Retina (tissue), 1 donor: ENCODE measurements around the gene ZFHX2.

ENCODE experiments used
- DNase-seq: peaks from one replicate; pipeline ENCODE4 v3.0.0-alpha.2; 2016

The ZFHX2 gene

DNA sequence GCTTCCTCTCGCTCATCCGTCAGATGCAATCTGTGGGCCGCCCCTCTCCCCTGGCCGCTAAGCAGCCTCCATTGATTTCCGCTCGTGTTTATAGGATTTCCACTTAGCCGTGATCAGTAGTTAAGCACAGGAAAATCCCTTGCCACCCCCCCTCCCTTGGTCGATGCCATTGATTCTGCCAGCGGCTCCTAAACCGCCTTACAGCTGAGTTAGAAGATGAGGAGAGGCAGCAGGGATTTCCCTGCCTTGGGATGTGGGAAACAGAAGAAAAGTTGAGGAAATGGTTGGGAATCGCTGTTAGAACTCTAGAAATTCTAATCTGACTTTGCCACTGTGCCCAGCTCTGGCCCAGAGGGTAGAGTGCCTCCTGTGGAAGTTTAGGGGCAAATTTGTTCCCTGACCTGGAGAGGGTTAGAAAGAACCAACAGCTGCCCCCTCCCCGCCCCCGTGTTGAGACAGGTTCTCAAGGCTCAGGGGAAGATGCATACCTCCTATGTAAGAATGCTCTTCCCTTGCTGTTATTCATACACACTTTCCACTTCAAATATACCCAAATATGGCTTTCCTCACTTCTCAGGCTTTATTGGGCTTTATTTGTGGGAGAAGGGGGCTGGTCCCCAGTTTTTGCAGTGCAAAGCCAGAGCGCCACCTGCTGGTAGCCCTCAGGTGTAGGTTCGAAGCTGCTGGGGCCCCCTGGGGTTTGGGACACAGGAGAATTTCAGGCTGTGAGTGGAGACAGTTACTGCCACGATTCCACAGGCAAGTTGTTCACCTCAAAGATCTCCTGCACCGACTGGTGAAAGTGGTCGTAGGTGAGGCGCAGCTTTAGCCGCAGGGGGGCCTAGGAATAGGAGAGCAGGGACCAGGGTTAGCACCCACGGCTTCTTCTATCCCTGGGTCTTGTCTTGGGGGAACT is 7.7 kb upstream of the ZFHX2 start:
- DNase-seq, result peak; percentile 67

DNA sequence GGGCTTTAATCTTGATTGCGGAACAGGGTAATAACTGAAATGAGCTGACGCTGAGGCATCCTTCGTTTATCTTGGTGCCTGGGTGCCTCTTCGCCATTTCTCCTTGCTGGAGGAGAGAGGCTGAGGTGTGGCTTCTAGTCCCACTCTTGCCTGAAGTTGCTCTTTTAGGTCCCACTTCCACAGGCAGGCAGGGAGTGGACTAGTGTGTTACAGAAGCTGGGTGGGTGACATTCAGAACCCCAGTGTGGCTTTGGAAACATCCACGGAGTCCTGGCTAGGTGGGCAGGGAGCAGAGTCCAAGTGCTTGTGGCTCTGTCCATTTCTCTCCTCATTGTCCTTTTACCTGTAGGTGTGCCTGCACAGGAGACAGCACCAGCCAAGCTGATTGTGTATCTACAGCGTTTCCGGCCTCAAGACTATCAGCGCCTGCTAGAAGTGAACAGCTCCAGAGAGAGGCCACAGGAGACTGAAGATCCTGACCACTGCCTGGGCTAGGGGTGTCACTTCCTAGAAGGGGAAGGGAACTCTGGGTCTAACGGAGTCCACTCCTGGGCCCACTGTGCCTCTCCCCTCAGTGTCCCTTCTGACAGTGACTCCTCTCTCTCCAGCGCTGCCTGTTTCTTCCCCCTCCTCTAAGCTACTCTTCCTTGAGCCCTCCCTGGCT is 6.9 kb upstream of the ZFHX2 start:
- no peak for DNase-seq

DNA sequence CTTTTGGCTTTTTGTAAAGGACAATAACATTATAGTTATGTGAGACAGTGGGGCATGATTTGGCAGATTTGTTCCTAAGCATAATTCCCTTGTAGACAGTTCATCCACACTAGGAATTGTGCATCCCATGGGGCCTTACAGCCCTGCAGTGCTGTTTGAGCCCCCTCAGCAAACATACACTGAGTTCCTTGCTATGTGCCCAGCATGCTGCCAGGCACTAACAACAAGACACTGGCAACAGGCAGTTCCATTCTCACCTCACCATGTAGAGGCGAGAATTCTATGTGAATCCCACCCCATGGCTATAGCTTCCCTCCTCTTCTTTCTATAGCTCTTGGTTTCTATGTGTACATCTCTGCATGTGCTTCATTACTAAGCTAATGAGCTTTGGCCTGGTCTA is 6.4 kb upstream of the ZFHX2 start:
- DNase-seq, result no peak

DNA sequence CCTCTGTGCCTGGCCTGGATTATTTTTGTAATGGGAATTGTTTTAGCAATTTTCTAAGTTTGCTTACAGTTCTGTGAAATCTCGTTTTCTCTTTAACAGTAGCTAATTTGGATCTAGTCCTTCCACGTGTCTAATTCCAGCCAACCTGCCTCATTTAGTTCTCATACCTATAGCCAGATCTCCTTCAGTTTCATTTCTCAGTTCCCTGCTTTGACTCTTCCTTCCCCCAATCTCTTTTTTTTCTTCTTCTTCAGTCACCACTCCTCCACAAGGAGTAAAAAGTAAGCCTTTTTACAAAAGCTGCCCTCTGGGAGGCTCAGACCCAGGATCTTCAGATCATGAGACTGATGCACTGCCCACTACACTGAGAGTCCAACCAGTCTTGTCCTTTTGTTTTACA is 6.0 kb upstream of the ZFHX2 start:
- no peak for DNase-seq

DNA sequence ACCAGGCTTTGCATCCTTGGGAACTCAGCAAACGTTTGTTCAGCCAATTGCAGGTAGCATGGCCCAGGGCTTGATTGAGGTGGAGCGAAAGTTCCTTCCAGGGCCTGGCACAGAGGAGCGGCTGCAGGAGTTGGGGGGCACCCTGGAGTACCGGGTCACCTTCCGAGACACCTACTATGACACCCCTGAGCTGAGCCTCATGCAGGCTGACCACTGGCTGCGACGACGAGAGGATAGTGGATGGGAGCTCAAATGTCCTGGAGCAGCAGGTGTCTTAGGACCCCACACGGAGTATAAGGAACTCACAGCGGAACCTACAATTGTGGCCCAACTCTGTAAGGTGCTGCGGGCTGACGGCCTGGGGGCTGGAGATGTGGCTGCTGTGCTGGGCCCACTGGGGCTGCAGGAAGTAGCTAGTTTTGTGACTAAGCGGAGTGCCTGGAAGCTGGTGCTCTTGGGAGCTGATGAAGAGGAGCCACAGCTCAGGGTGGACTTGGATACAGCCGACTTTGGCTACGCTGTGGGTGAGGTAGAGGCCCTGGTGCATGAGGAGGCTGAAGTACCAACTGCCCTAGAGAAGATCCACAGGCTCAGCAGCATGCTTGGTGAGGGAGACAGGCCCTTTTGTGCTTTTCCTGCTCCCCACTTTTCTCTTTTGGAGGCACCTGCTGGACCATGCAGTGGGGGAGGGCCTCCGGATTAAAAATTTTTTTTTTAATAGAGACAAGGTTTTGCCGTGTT is 5.3 kb upstream of the ZFHX2 start:
- no peak for DNase-seq

DNA sequence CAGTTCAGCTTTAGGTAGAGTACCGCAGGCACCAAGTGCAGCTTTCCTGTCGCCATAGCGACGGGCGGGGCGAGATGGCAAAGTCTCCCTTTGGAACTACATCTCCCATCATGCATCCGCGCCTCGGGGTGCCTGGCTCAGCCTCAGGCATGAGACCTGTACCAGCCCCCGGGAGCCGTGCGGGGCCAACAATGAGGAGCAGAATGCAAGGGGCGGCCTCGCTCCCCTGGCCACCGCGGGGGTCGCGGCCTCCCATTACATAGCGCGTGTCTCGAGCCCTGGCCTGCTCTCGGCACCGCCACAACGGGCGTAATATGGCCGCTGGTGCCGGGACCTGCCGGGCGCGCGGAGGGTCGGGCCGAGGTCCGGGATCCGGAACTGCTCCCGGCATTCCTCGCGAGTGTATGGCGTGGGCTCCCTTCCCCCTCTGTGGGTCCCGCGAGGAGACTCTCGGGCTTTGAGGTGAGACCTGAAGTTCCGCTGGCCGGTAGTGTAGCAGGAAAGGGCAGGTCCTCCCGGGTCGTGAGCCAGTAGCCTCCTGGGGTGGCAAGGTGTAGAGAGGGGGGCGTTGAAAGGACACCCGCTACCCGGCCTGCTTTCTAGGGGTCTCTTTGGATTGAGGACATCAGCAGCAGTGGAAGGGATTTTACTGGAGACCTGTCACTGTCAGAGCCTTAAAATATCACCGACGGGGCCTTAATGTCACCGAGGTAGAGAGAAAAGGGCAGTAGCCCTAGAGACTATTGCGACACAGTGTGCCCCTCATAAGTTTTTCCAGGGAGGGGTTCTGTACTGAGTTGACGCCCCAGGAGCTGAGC is 4.5 kb upstream of the ZFHX2 start, which contains the start of gene THTPA:
Gene THTPA (plus strand): TSS at position 390 of the 818 bp plus-strand sequence. CDS start 487 bp downstream, outside the sequence.
- peak; percentile 97 for DNase-seq

DNA sequence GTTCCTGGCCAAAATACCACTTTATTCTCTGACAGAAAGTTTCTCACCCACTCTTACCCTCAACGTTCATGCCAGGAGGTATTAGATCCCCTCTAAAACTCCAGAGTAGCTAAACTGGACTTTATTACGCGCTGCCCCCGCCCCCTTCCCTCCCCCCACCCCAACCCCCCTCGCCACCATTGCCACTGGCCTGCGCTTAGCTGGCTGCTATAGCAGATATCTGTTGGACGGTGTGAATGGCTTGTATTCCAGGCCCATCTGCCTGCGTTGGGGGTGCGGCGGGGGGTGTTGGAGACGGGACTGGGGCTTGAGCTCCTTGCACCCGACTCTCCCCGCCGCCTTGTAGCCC is 3.9 kb upstream of the ZFHX2 start:
- no peak for DNase-seq

DNA sequence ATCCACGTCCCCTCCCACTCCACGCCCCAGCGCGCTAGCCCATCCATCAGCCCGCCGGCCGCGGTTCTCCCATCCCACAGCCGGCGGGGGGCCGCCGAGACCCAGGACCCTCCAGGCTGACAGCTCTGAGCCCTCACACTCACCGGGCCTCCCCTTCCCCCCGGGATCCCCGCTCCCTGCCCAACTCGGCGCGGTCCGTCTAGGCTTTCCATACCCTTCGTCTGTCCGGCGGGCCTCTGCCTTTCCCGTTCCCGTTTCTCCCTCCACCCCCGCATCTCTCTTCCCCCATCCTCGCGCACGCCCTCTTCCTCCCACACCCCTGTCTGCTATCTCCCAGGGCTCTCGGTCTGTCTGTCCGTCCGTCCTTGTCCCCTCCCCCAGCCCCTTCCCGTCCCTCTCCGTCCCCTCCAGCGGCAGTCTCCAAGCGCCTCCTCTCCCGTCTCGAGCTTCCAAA is 726 bp downstream of the ZFHX2 start:
- no peak for DNase-seq

DNA sequence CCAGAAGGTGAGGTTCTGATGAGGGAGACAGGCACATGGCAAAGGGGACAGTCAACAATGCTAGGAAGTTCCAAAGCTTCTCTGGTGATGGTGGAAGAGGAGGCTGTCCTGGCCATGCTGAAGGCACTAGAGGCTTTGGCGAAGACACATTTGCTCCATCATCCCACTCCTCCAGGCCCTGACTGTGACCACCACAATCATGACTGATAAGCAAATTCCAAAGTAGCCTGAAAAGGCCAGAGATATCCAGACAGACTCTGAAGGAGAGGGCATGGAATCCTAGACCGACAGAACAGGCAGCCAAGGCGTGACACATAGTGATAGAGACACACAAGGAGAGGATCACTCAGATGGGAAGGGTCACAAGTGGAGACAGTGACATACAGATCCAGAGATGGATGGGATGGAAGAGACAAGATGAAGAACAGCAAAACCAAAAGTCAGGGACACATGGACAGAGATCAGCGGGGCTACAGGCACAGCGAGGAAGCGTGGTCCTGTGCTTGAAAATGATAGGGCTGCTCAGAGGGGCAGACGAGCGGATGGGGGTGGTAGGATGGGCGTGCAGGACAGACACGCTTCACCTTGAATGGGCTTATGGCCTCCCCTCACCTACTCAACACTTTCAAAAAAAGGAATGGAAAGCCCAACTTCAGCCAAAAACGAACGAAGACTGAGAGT is 1.3 kb downstream of the ZFHX2 start:
- peak; percentile 58 for DNase-seq

DNA sequence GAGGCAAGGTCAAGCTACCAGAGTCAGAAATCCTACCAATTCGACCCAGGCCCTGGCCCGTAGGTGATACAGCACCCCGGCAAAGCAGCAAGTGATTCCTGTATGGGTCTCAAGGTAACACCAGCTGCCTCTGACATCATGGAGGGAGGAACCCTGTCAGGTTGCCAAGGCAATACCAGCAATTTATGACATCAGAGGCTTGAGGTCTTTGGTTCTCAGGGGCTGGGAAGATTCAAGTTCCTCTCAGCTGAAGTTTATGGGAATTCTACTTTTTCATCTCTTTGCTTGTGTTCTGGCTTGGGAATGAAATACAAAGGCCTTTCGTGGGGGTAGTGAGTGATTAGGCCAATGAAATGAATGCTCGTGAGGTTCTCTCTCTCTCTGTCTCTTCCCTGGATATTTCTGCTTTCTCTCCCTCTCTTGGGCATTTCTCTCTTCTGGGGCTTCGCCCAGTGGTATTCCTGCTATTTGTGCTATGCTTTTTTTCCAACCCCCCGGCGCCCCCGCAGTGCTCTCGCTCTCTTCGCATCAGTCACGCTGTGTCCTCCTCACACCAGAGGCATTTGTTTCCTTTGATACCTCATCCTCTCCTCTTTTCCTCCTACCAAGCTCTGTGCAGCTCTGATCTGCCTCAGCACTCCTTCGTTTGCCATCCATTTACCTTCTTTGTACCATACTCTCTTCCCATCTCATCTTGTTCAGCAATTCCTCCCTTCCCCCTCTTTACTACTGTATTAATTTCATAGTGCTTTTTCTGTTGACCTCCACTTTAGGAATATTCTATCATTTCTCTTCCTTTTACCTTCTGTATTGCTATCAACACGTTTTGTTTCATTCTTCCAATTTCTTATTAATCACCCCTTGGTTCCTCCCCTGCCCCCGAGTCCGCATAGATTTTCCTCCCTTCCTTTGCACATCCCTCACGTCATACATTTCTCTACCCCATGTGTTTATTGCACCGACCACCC is 2.9 kb downstream of the ZFHX2 start:
- no peak for DNase-seq

DNA sequence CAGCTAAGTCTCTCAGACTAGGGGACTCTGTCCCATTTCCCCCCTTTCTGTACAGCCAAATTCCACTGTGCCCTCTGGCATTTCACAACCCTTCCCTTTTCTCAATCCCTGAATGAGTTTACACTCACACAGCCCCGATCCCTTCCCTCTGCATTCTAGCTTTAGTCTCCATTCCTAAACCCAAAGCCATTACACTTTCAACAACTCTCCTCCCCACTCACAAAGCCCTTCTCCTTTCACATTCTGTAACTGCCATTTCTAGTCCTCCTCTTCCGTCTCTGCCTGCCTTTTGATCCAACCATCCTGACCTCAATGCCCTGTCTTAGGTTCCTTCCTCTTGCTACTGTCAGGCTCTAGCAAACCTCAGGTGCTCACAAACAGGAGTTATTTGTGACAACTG is 3.6 kb downstream of the ZFHX2 start:
- DNase-seq, result no peak

DNA sequence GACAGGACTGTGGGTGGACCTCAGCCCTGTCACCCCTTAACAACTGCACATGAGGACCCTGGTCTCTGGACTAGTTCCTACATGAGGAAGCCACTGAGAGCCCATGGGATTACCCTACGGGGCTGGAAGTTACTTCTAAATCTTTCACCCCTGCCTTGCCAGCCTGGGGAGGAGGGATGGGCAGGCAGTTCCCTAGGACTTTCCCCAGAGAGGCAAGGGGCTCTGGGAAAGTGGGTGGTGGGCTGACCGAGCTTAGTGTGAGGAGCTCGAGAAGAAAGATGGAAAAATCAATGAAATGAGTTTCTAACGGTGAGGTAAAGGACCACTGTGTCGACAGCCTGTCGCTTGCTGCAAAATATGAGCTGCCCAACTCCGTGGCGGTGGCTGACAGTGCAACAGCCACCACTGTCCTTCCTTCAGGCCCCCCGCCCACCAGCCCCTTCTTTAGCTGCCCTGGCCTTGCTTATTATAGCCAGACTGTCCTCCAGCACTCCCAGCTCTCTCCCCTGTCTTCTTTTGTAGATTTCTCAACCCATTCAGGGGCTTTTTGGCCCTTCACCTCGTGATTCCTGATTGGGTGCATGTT is 5.0 kb downstream of the ZFHX2 start:
- no peak for DNase-seq

DNA sequence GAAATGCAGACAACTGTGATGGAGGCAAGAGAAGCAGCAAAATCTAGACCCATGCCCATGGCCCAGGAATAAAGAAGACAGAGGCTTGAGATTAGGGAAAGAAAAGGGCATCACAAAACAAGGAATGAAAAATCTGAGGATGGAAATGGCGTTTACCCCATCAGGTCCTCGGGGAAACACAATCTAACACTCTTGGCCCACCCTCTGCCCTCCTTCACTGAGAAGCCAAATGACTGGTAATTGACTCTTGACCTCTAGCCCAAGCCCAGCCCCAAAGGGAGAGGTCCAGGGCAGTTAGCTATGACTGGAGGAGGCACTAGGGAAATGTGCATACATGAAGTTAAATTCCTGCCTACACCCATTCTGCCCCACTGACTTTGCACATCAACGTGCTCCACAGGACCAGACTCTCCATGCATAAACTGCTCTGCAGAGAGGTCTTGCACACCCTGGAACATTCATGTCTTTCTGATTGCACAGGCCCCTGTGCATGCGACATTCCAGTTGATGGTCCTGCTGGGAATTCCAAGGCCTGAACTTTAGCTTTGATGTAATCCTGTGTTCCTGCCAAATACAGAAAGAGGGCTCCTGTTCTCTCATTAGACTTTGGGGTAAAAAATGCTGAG is 5.7 kb downstream of the ZFHX2 start:
- DNase-seq, result no peak

DNA sequence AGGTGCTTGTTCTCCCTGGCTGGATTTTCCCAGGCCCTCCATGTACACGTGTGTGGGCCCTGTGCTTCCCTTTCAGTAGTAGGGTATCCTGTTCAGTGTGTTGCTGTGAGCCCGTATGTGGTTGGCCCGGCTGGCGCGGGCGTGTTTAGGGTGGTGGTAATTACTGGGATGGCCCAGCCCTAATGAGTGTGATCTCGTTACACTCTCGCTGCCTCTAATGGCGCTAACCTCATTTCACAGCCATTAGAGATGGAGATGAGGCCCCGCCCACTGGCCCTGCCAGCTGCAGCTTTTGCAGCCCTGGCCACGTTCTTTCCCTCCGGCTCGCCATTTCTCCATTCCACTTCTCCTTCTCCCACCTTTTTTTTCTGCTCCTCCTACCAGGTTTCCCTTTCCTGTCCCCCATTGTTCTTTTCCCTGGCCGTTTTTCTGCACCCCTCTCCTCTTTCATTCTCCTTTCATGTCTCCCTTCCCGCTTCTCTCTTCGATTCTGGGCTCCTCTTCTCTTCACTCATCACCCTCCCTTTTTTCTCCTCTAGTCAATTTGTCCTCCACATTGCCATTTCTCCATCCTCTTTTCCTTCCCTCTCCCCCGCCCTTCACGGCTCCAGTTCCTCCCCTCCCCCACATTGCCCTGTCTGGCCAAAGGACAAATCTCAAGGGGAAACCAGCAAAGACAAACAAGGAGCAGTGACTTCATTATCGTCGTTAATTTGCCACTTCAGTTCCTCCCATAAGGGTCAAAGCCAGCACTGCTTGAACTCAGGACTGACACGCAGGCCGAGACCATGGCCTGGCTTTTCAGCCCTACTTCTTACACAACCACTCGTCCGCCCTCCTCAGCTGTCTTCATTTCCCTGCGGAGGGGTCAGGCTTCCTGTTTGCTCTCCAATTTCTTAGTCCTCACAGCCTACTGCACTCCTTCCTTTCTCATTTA is 6.8 kb downstream of the ZFHX2 start:
- peak; percentile 82 for DNase-seq

DNA sequence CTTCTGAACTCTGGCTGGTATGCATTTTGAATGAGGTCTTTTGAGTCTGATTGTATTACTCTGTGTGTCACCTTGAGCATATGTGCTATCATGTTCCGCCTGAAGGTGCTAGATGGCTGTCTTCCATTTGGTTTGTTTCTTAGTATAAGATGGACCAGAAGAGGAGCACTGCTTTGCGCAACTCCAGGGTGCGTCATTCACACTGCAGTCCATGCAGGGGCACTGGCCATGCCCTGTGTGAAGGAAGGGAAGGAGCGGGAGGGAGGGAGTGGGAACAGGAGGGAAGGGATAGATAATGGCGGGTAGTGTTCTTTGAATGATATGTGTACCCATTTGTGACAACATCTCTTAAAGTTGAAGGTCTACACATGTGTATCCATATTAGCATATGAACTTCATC is 8.2 kb downstream of the ZFHX2 start:
- no peak for DNase-seq

DNA sequence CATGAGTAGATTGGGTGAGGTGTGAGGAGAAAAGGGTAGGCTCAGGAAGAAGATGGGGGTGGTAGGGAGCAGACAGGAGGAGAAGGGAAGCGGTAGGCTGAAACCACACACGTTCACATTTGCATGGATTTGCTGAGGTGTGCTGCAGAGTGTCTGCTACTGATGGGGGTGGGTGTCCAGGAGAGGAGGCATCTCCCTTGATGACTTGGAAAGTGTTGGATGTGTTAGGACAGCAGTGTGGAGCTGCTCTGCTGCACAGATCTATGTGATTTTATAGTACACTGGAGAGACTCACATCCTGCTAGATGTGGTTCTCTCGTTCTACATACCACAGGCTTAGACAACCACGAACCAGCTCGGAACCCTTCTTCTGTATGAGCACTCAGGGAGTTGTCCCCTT is 9.3 kb downstream of the ZFHX2 start:
- no peak for DNase-seq

DNA sequence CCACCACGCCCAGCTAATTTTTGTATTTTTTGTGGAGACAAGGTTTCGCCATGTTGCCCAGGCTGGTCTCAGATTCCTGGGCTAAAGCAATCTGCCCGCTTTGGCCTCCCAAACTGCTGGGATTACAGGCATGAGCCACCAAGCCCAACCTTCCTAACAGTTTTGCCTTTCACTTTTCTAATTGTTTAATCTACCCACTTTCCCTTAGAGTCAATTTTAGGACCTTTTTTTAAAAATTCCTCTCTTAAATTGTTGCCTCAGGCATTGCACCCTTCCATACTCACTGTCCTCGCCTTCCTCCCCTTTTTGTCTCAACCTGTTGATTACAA is 11.5 kb downstream of the ZFHX2 start:
- DNase-seq, result no peak

DNA sequence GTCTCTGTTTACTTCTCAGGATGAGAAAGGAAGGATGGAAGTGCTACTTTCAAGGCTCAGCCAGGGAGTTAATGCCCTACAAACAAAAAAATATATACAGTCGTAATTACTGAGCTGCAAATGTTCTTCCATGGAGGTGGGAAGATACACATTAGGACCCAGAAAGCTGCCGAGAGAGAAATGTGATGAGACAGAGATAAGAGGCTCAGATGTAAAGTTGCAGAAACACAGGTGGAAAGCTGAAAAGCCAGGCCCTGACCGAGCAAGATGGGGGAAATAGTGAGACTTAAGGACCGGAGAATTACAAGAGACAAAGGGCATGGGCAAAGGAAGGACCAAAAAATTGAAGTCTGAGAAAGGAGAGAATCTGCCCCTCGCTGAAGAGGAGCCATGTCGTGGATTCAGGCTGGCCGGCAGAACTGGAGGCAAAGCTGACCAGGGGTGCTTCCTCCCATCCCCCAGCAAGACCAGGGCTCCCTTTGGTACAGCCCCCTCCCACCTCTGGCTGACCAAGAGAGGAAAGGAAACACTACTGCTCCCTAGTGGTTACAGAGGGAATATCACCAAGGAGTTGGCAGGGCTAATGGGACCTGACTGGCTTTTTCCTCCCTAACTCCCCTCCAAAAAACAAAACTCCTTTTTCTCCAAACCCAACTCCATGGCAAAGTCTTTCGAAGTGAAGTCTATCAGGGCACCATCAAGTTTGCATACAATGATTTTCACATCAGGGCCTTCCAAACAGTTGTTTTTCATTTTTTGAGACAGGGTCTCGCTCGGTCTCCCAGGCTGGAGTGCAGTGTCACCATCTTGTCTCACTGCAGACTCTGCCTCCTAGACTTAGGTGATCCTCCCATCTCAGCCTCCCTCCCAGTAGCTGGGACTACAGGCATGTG is 12.1 kb downstream of the ZFHX2 start:
- DNase-seq, result peak; percentile 72
